ENCODE results near the gene ZKSCAN8.

GRCh38 chr6:28135393-28135792, 6.3 kb upstream of the ZKSCAN8 start:
- no peak for TF ChIP-seq EZH2phosphoT487 (IDR thresholded peaks at IDR 0.05; ENCODE audit: insufficient read depth, low read depth)
- TF ChIP-seq EZH2 (IDR thresholded peaks at IDR 0.05; ENCODE audit: insufficient read depth, poor library complexity, severe bottlenecking), result no peak

Measured in GM23248 (cell line).